Measurements from ENCODE around the gene FLT4.

GRCh38 chr5:180613188-180613813, 36.1 kb downstream of the FLT4 start:
- TF ChIP-seq CTCF (conservative IDR thresholded peaks at IDR 0.05 in 1 of 2, IDR thresholded peaks at IDR 0.05 in 1 of 2; ENCODE audit: low read depth in 1 of 2, low read length in 2 of 2) = no peak
- no peak for TF ChIP-seq EZH2 (IDR thresholded peaks at IDR 0.05; ENCODE audit: low read length, missing control alignments)
